Natural killer cell (primary cell): ENCODE results near the gene KISS1R. TPM values are rescaled to one million over a fixed set of nuclear protein-coding genes. Genes with fewer than 3 reads are reported as not detected.

ENCODE experiments used
- ATAC-seq, 3 donors: fragments of 150-1000 bp in 2 of 3; fragments of 200-7000 bp in 1 of 3; cut with Tn5 transposase; 1 replicate in 1 of 3; 2 replicates in 2 of 3; pipeline ENCODE4 v1.10.0; 2021; ENCODE audit warnings: mild to moderate bottlenecking in 2 of 3, moderate library complexity in 2 of 3
- DNase-seq, 2 donors: peaks; one replicate each; pipeline versions ENCODE4 v3.0.0 to v3.0.0-alpha.2; 2013 to 2021; ENCODE audit warnings: mixed read lengths in 1 of 2
- H3K27ac ChIP-seq: one replicate; pipeline ENCODE4 v1.5.1; 2013; ENCODE audit warnings: mild to moderate bottlenecking, low read length
- H3K27me3 ChIP-seq: one replicate; pipeline ENCODE4 v1.6.1; 2013; ENCODE audit warnings: low read length; ENCODE audit not compliant: control insufficient read depth, insufficient read depth
- H3K36me3 ChIP-seq: one replicate; pipeline ENCODE4 v1.6.1; 2013; ENCODE audit warnings: low read length; ENCODE audit not compliant: control insufficient read depth, insufficient read depth
- H3K4me1 ChIP-seq: one replicate; pipeline ENCODE4 v1.6.1; 2013; ENCODE audit warnings: low read length; ENCODE audit not compliant: control insufficient read depth, insufficient read depth
- H3K4me3 ChIP-seq: one replicate; pipeline ENCODE4 v1.5.1; 2013; ENCODE audit warnings: low read length
- H3K9me3 ChIP-seq: one replicate; pipeline ENCODE4 v1.6.1; 2013; ENCODE audit warnings: low read length; ENCODE audit not compliant: control insufficient read depth, insufficient read depth
- H3K27ac Mint-ChIP-seq, 2 donors: one replicate each; pipeline ENCODE4 v1.8.0; 2022; ENCODE audit warnings: mild to moderate bottlenecking in 2 of 2, mixed read lengths in 2 of 2, moderate library complexity in 1 of 2
- H3K27me3 Mint-ChIP-seq, 2 donors: one replicate each; pipeline ENCODE4 v1.8.0; 2022; ENCODE audit warnings: low read depth in 2 of 2, mixed read lengths in 2 of 2
- H3K36me3 Mint-ChIP-seq: one replicate; pipeline ENCODE4 v1.8.0; 2022; ENCODE audit warnings: mixed read lengths
- H3K4me1 Mint-ChIP-seq, 2 donors: one replicate each; pipeline ENCODE4 v1.8.0; 2022; ENCODE audit warnings: mixed read lengths in 2 of 2
- H3K4me3 Mint-ChIP-seq: one replicate; pipeline ENCODE4 v1.8.0; 2022; ENCODE audit warnings: mild to moderate bottlenecking, moderate library complexity, mixed read lengths
- H3K9me3 Mint-ChIP-seq, 2 donors: one replicate each; pipeline ENCODE4 v1.8.0; 2022; ENCODE audit warnings: mixed read lengths in 2 of 2
- CTCF ChIP-seq: fragments of 200-600 bp; IDR thresholded peaks from one replicate; pipeline ENCODE4 v1.8.0; 2022; ENCODE audit warnings: antibody characterized with exemption
- WGBS: methylation state at CpG from one replicate; pipeline ENCODE4 v1.1.7; 2013; ENCODE audit warnings: missing lambda C conversion rate; ENCODE audit not compliant: insufficient coverage; 5-methylcytosine and 5-hydroxymethylcytosine counted together
- intact Hi-C: fragments of 100-400 bp; cut with micrococcal nuclease; formaldehyde crosslinking; loops from one replicate; pipeline ENCODE4 v1.14.2; 2022
- total RNA-seq, 4 donors: library from RNA; stranded (reverse); fragments of 120-200 nt in 1 of 4; gene quantifications; one replicate each; pipeline versions ENCODE4 v1.2.3 to v1.2.4, GENCODE V29; 2013 to 2022

KISS1R gene
- total RNA-seq, 3 donors from 2014 or later (not counting 1 experiment from before 2014, with no cell fraction given), result 0.31 TPM; not detected in 2

DNA sequence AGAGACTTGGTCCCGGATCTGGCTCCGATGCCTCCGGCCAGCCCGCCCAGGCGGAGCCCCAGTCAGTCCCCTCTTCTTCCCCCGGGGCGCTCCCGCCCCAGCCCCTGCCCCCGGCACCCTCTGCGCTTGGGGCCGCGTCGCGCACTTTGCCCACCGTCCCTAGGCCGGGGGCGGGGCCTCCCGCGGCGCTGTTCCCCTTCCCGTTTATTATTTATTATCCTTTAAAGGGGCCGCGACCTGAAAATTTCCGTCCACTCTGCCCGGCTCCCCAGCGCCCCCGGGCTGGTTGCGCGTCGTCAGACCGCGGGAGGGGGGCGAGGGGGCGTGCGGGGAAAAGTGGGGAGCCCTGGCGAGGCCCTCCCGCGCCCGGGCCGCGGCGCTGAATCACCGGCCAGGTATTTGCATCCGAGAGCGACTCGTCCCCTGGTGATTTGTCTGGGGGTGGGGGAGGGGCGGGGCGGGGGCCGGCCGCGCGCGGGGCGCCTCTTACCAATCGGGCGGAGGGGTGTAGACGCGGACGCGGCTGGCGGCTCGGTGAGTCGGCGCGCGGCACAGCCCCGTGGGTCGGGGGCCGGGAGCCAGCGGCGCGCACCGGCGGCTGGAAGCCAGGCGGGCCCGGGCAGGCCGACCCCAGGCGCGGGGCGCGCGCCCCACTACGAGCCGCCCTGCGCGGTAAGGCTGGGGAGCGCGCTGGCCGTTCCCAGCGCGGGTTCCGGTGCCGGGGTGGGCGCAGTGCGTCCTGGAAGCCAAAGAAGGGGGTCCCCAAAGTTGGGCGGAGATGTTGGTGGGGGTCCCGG is 8.6 kb downstream of the KISS1R start, which contains the start of gene ARID3A:
Gene ARID3A, plus strand, starts transcription at position 510 of the 797 bp plus-strand sequence. CDS start 3,494 bp downstream, outside the sequence.
- Histone ChIP-seq H3K4me1 (peaks cover 44% of the 10 kb centered on the region), H3K27me3 (peaks cover 3% of the 10 kb centered on the region), H3K27ac (peak within 1 kb of the TSS; percentile 95), H3K9me3 (no peaks in the 10 kb centered on the region), H3K36me3 (no peaks in the 10 kb centered on the region), H3K4me3 (peak within 1 kb of the TSS; percentile 97)
- Mint-ChIP-seq H3K9me3 (no peaks in the 10 kb centered on the region), H3K36me3 (no peaks in the 10 kb centered on the region), H3K27ac (peak within 1 kb of the TSS; percentile 58 to 85), H3K27me3 (no peaks in the 10 kb centered on the region), H3K4me1 (peaks cover 10 to 12% of the 10 kb centered on the region in 2 donors), H3K4me3 (peak within 1 kb of the TSS; percentile 88)
- DNase-seq (peak; percentile 79 to 85), ATAC-seq (peak; percentile 66 to 85 (median 78))
- no peak for TF ChIP-seq CTCF
- intact Hi-C loops, result loop anchor here (1.0 to 10.0 kb wide), 2 partner anchors 58 to 319 kb away; partner anchors contain the start of genes ATP5F1D and MIDN
- WGBS, result under 1% methylated on average over 97 of the region's 97 CpGs

- H3K27me3 Mint-ChIP-seq, result no peaks in the 10 kb centered on the region
- intact Hi-C loops, result loop anchor here (10.0 kb wide), 1 partner anchor 319 kb away; the partner anchor contains the start of genes ATP5F1D and MIDN
- peak overlapping the region; percentile 77 for H3K4me3 Mint-ChIP-seq
- H3K4me1 ChIP-seq, result peaks cover 41% of the 10 kb centered on the region
- H3K36me3 Mint-ChIP-seq, result no peaks in the 10 kb centered on the region
- no peak for ATAC-seq
- H3K36me3 ChIP-seq, result no peaks in the 10 kb centered on the region
- no peaks in the 10 kb centered on the region for H3K9me3 ChIP-seq
- no peaks in the 10 kb centered on the region for H3K9me3 Mint-ChIP-seq
- H3K27ac Mint-ChIP-seq, result peak overlapping the region in 1 of 2 donors; percentile 85
- peak overlapping the region; percentile 97 for H3K4me3 ChIP-seq
- H3K27me3 ChIP-seq, result peaks cover under 1% of the 10 kb centered on the region
- no peak for TF ChIP-seq CTCF
- peak overlapping the region; percentile 14 for H3K27ac ChIP-seq
- no peak for DNase-seq
- under 1% methylated on average over 13 of the region's 21 CpGs for WGBS
- peaks cover 7 to 8% of the 10 kb centered on the region in 2 donors for H3K4me1 Mint-ChIP-seq
These were observed 9.1 kb downstream of the KISS1R start for GRCh38 chr19:926323-926588.

GRCh38 chr19:926589-927350 is 9.6 kb downstream of the KISS1R start:
- H3K27me3 ChIP-seq, result no peaks in the 10 kb centered on the region
- peak; percentile 28 to 54 for DNase-seq
- no peaks in the 10 kb centered on the region for H3K36me3 ChIP-seq
- no peak overlapping the region for H3K27ac ChIP-seq
- H3K27me3 Mint-ChIP-seq, result no peaks in the 10 kb centered on the region
- WGBS, result under 1% methylated on average over 40 of the region's 52 CpGs
- H3K4me1 ChIP-seq, result peaks cover 39% of the 10 kb centered on the region
- H3K4me1 Mint-ChIP-seq, result peaks cover 3% of the 10 kb centered on the region in 2 donors
- no peaks in the 10 kb centered on the region for H3K9me3 ChIP-seq
- peak overlapping the region; percentile 97 for H3K4me3 ChIP-seq
- H3K27ac Mint-ChIP-seq, result peak overlapping the region in 1 of 2 donors; percentile 85
- intact Hi-C loops, result loop anchor here (10.0 kb wide), 1 partner anchor 318 kb away; the partner anchor contains the start of genes ATP5F1D and MIDN
- TF ChIP-seq CTCF, result no peak
- H3K9me3 Mint-ChIP-seq, result no peaks in the 10 kb centered on the region
- H3K4me3 Mint-ChIP-seq, result peak overlapping the region; percentile 83
- no peaks in the 10 kb centered on the region for H3K36me3 Mint-ChIP-seq
- ATAC-seq, result no peak
